ENCODE results near the gene CWC27.

CWC27 gene

GRCh38 chr5:65026816-65027548, 258.3 kb downstream of the CWC27 start:
- H3K36me3 ChIP-seq (ENCODE audit: low read depth) = no peaks in the 10 kb centered on the region
- DNase-seq (ENCODE audit: low spot score) (no peak), ATAC-seq (ENCODE audit: low read depth) (no peak)
- H3K27me3 ChIP-seq (ENCODE audit: insufficient read depth, poor library complexity, severe bottlenecking) = no peaks in the 10 kb centered on the region
- no peaks in the 10 kb centered on the region for H3K9me3 ChIP-seq (ENCODE audit: severe bottlenecking)
- no peak overlapping the region for H3K4me3 ChIP-seq (ENCODE audit: severe bottlenecking)
- no peak for TF ChIP-seq CTCF (IDR thresholded peaks at IDR 0.05; ENCODE audit: poor library complexity, severe bottlenecking)
- H3K4me1 ChIP-seq (ENCODE audit: insufficient read depth, poor library complexity, severe bottlenecking) = peaks cover 2% of the 10 kb centered on the region
- H3K27ac ChIP-seq (ENCODE audit: poor library complexity, severe bottlenecking) = no peak overlapping the region

- no peak for DNase-seq (ENCODE audit: low spot score)
Measured at GRCh38 chr5:65029178-65029577, 260.4 kb downstream of the CWC27 start.

GRCh38 chr5:65030056-65030455, 261.3 kb downstream of the CWC27 start:
- peaks cover 10% of the 10 kb centered on the region for H3K4me1 ChIP-seq (ENCODE audit: insufficient read depth, poor library complexity, severe bottlenecking)
- H3K9me3 ChIP-seq (ENCODE audit: severe bottlenecking) = no peaks in the 10 kb centered on the region
- no peak overlapping the region for H3K27ac ChIP-seq (ENCODE audit: poor library complexity, severe bottlenecking)
- DNase-seq (ENCODE audit: low spot score) (no peak), ATAC-seq (ENCODE audit: low read depth) (no peak)
- H3K36me3 ChIP-seq (ENCODE audit: low read depth) = no peaks in the 10 kb centered on the region
- H3K4me3 ChIP-seq (ENCODE audit: severe bottlenecking) = no peak overlapping the region
- TF ChIP-seq CTCF (IDR thresholded peaks at IDR 0.05; ENCODE audit: poor library complexity, severe bottlenecking) = no peak
- no peaks in the 10 kb centered on the region for H3K27me3 ChIP-seq (ENCODE audit: insufficient read depth, poor library complexity, severe bottlenecking)

More at GRCh38 chr5:65029178-65029577, 260.4 kb downstream of the CWC27 start:
- H3K36me3 ChIP-seq (ENCODE audit: low read depth) = no peaks in the 10 kb centered on the region
- H3K27me3 ChIP-seq (ENCODE audit: insufficient read depth, poor library complexity, severe bottlenecking) = no peaks in the 10 kb centered on the region
- H3K4me1 ChIP-seq (ENCODE audit: insufficient read depth, poor library complexity, severe bottlenecking) = peaks cover 7% of the 10 kb centered on the region
- TF ChIP-seq CTCF (IDR thresholded peaks at IDR 0.05; ENCODE audit: poor library complexity, severe bottlenecking) = no peak
- no peaks in the 10 kb centered on the region for H3K9me3 ChIP-seq (ENCODE audit: severe bottlenecking)
- H3K27ac ChIP-seq (ENCODE audit: poor library complexity, severe bottlenecking) = no peak overlapping the region
- no peak for ATAC-seq (ENCODE audit: low read depth)
- H3K4me3 ChIP-seq (ENCODE audit: severe bottlenecking) = no peak overlapping the region

GRCh38 chr5:65032250-65032649, 263.5 kb downstream of the CWC27 start:
- no peak for DNase-seq (ENCODE audit: low spot score)

More at GRCh38 chr5:65032250-65032649, 263.5 kb downstream of the CWC27 start:
- peak overlapping the region; percentile 79 for H3K27ac ChIP-seq (ENCODE audit: poor library complexity, severe bottlenecking)
- H3K9me3 ChIP-seq (ENCODE audit: severe bottlenecking) = no peaks in the 10 kb centered on the region
- no peaks in the 10 kb centered on the region for H3K36me3 ChIP-seq (ENCODE audit: low read depth)
- no peak overlapping the region for H3K4me3 ChIP-seq (ENCODE audit: severe bottlenecking)
- H3K4me1 ChIP-seq (ENCODE audit: insufficient read depth, poor library complexity, severe bottlenecking) = peaks cover 14% of the 10 kb centered on the region
- H3K27me3 ChIP-seq (ENCODE audit: insufficient read depth, poor library complexity, severe bottlenecking) = no peaks in the 10 kb centered on the region
- peak; percentile 50 for ATAC-seq (ENCODE audit: low read depth)
- TF ChIP-seq CTCF (IDR thresholded peaks at IDR 0.05; ENCODE audit: poor library complexity, severe bottlenecking) = no peak
